Measurements from ENCODE around the gene F12. TPM values are rescaled to one million over a fixed set of nuclear protein-coding genes. Genes with fewer than 3 reads are reported as not detected.

Gene F12
- total RNA-seq, 1 donor from 2014 or later = 1.8 TPM

DNA sequence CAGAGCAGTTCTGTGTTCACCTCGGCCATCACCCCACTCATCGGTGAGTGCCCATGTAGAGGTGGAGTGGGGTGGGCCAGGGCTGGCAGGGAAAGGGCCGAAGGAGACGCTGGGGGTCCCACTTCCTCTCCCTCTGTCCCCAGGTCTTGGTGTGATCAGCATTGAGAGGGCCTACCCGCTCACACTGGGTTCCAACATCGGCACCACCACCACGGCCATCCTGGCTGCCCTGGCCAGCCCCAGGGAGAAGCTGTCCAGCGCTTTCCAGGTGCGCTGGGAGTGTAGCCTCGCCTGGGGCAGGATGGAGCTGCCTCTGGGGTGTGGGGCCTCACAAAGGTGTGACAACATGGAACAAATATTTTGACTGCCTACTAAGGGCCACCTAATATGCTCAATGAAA lies 12.6 kb downstream of the F12 start:
- Mint-ChIP-seq H3K27ac (ENCODE audit: unreplicated experiment) (no peak overlapping the region), H3K9me3 (ENCODE audit: low read depth) (no peaks in the 10 kb centered on the region), H3K4me1 (ENCODE audit: low read depth) (no peaks in the 10 kb centered on the region), H3K4me3 (ENCODE audit: unreplicated experiment) (no peak overlapping the region), H3K36me3 (ENCODE audit: low read depth) (no peaks in the 10 kb centered on the region), H3K27me3 (ENCODE audit: low read depth) (peaks cover 2% of the 10 kb centered on the region)
- DNase-seq (ENCODE audit: low spot score) = no peak
- TF ChIP-seq, protein P1, sequence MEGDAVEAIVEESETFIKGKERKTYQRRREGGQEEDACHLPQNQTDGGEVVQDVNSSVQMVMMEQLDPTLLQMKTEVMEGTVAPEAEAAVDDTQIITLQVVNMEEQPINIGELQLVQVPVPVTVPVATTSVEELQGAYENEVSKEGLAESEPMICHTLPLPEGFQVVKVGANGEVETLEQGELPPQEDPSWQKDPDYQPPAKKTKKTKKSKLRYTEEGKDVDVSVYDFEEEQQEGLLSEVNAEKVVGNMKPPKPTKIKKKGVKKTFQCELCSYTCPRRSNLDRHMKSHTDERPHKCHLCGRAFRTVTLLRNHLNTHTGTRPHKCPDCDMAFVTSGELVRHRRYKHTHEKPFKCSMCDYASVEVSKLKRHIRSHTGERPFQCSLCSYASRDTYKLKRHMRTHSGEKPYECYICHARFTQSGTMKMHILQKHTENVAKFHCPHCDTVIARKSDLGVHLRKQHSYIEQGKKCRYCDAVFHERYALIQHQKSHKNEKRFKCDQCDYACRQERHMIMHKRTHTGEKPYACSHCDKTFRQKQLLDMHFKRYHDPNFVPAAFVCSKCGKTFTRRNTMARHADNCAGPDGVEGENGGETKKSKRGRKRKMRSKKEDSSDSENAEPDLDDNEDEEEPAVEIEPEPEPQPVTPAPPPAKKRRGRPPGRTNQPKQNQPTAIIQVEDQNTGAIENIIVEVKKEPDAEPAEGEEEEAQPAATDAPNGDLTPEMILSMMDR (IDR thresholded peaks at IDR 0.05) = no peak

DNA sequence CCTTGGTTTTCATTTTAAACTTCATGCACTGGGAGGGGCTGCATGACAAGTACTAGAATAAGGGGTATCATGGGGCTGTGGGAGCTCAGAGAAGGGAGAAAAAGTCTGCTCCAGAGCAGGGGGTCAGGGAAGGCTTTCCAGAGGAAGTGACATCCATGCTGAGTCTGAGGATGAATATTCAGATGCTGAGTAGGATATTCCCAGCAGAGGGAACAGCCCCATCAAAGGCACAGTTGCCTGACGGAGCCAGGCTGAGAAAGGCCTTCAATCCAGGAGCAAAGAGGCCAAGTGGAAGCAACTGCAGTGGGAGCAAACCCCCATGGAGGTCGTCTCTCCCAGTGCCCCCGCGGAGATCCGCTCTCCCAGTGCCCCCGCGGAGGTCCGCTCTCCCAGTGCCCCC lies 13.3 kb downstream of the F12 start:
- no peak for DNase-seq (ENCODE audit: low spot score)
- peaks cover 2% of the 10 kb centered on the region for H3K27me3 Mint-ChIP-seq (ENCODE audit: low read depth)
- H3K4me1 Mint-ChIP-seq (ENCODE audit: low read depth) = no peaks in the 10 kb centered on the region
- no peaks in the 10 kb centered on the region for H3K36me3 Mint-ChIP-seq (ENCODE audit: low read depth)
- no peak overlapping the region for H3K27ac Mint-ChIP-seq (ENCODE audit: unreplicated experiment)
- no peaks in the 10 kb centered on the region for H3K9me3 Mint-ChIP-seq (ENCODE audit: low read depth)
- TF ChIP-seq, protein P1 (IDR thresholded peaks at IDR 0.05) = no peak
- no peak overlapping the region for H3K4me3 Mint-ChIP-seq (ENCODE audit: unreplicated experiment)

DNA sequence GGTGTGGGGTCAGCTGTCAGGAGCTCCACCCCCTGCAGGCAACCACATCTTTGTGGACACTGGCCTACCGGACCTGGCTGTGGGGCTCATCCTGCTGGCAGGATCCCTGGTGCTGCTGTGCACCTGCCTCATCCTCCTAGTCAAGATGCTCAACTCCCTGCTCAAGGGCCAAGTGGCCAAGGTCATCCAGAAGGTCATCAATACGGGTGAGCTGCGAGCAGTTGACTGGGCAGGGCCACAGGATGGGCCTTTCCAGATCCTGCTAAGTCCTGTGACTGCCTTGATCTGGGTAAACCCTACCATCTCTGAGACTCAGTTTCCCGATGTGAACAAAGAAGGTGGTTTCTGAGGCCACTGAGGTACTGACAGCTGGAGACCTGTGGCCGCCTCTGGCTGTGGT lies 15.4 kb downstream of the F12 start:
- Mint-ChIP-seq H3K27me3 (ENCODE audit: low read depth) (peaks cover 2% of the 10 kb centered on the region), H3K4me3 (ENCODE audit: unreplicated experiment) (no peak overlapping the region), H3K36me3 (ENCODE audit: low read depth) (no peaks in the 10 kb centered on the region), H3K9me3 (ENCODE audit: low read depth) (no peaks in the 10 kb centered on the region), H3K27ac (ENCODE audit: unreplicated experiment) (no peak overlapping the region), H3K4me1 (ENCODE audit: low read depth) (peaks cover 15% of the 10 kb centered on the region)
- no peak for DNase-seq (ENCODE audit: low spot score)
- TF ChIP-seq, protein P1 (IDR thresholded peaks at IDR 0.05) = no peak

DNA sequence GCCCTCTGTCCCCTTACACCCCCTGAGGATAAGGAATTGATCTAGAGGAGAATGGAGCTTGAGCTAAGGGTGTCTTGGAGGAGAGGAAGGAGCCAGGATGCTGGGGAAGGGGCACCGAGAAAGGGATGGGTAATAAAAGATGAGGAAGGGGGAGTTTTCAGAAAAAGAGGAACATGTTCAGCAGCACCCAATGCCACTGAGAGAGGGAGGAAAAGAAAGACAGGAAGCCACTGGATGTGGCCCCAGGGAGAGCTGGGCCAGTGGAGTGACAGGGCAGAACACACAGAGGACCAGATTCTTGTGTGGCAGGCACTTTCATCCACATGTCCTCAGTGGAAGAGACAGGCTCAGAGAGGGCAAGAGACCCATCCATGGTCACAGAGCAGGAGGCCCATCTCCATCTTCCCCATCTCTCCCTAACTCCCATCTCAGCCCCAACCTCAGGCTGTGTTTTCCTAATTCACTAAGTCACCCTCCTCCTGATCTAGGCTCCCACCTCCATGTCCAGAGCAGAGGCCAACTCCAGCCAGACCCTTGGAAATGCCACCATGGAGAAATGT lies 16.1 kb downstream of the F12 start:
- TF ChIP-seq, protein P1 (IDR thresholded peaks at IDR 0.05) = no peak
- no peak overlapping the region for H3K4me3 Mint-ChIP-seq (ENCODE audit: unreplicated experiment)
- H3K27me3 Mint-ChIP-seq (ENCODE audit: low read depth) = peaks cover 2% of the 10 kb centered on the region
- H3K9me3 Mint-ChIP-seq (ENCODE audit: low read depth) = no peaks in the 10 kb centered on the region
- peaks cover 19% of the 10 kb centered on the region for H3K4me1 Mint-ChIP-seq (ENCODE audit: low read depth)
- no peaks in the 10 kb centered on the region for H3K36me3 Mint-ChIP-seq (ENCODE audit: low read depth)
- H3K27ac Mint-ChIP-seq (ENCODE audit: unreplicated experiment) = no peak overlapping the region
- DNase-seq (ENCODE audit: low spot score) = no peak

DNA sequence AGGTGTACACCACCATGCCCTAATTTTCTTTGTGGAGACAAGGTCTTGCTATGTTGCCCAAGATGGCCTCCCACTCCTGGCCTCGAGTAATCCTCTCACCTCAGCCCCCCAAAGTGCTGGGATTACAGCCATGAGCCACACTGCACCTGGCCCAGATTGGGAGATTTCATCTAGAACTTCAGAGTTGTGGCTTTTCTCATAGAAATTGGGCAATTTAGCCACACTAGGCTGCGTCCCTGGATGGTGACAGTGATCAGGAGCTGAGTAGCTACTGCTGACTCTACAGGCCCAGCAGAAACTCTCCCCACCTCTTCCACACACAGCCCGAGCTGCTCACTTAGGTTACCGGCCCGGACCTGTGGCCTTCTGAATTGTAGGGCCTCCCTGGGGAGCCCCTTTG lies 16.6 kb downstream of the F12 start:
- H3K4me1 Mint-ChIP-seq (ENCODE audit: low read depth) = peaks cover 19% of the 10 kb centered on the region
- no peak overlapping the region for H3K4me3 Mint-ChIP-seq (ENCODE audit: unreplicated experiment)
- peaks cover 2% of the 10 kb centered on the region for H3K27me3 Mint-ChIP-seq (ENCODE audit: low read depth)
- no peak overlapping the region for H3K27ac Mint-ChIP-seq (ENCODE audit: unreplicated experiment)
- TF ChIP-seq, protein P1 (IDR thresholded peaks at IDR 0.05) = no peak
- no peaks in the 10 kb centered on the region for H3K36me3 Mint-ChIP-seq (ENCODE audit: low read depth)
- no peaks in the 10 kb centered on the region for H3K9me3 Mint-ChIP-seq (ENCODE audit: low read depth)
- DNase-seq (ENCODE audit: low spot score) = no peak
